Left kidney (tissue), 2 donors: ENCODE measurements around the gene PLXND1. TPM values are rescaled to one million over a fixed set of nuclear protein-coding genes. Genes with fewer than 3 reads are reported as not detected.

ENCODE experiments used
- DNase-seq: peaks from one replicate; pipeline ENCODE4 v3.0.0-alpha.2; 2013
- polyA plus RNA-seq: library from polyadenylated mRNA; unstranded; fragments of 120-200 nt; gene quantifications from one replicate; pipeline ENCODE4 v1.2.1, GENCODE V29; 2013; ENCODE audit not compliant: insufficient read length

The PLXND1 gene
- polyA plus RNA-seq, 1 donor: 147 TPM

DNA sequence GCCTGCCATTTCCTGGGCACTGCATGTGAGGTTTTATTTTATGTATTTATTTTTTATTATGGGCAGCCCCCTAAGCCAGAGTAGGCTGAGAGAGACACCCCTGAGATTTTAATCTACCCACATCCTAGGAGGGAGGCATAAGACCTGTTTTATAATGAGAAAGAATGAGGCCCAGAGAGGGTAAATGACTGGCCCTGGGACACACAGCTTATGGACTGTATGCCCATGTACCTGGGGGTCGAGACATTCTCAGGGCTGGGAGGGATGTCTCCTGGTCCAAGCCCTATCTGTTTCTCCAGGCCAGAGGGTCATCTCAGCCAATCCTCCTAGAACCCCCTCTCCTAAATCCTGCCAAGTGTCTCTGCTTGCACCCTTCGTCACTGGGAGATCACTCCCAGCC lies 6.1 kb downstream of the PLXND1 start:
- DNase-seq: no peak

GRCh38 chr3:129599607-129600006 lies 6.9 kb downstream of the PLXND1 start:
- no peak for DNase-seq

GRCh38 chr3:129599073-129599472 lies 7.4 kb downstream of the PLXND1 start:
- DNase-seq: no peak

GRCh38 chr3:129598484-129598883 lies 8.0 kb downstream of the PLXND1 start:
- no peak for DNase-seq

GRCh38 chr3:129598000-129598381 lies 8.5 kb downstream of the PLXND1 start:
- DNase-seq: no peak

DNA sequence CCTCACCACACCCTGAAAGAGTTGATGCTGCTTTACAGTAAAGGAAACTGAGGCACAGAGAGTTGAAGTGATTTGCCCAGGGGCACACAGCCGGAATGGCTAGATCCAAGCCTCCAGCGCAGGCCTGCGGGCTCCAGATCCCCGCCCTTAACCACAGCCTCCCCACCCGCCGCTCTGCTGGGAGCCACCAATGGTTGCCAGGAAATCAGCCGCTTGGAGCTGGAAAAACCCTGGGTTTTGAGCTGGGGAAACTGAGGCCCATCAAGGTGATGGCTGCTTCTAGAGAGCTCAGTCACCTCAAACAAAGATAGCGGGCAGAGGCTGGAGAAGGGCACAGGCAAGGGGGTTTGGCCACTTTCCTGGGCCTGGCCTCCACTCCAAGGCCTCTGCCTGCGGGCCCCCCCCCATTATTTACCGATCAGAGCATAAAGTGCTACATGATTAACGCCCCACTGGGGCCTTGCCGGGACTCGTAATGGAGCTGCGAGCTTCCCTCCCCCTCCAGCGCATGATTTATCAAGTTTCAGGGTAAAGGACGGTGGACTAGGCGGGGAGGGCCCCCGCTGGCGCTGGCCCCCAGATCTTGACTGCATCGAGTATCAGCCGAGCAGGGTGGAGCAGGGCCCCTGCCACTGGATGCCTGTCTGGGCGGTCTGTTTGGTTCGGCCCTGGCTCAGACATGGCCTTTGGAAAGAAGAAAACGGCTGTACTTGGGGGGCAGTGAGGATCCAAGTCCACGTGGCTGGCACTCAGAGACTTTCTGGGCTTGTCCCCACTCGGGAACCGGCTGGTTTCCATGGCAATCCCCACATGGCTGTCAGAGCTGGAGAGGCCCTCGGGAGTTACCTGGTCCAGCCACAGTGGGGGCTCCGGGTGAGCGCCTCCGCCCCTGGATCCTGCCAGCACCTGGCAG lies 9.1 kb downstream of the PLXND1 start:
- peak; percentile 69 for DNase-seq

DNA sequence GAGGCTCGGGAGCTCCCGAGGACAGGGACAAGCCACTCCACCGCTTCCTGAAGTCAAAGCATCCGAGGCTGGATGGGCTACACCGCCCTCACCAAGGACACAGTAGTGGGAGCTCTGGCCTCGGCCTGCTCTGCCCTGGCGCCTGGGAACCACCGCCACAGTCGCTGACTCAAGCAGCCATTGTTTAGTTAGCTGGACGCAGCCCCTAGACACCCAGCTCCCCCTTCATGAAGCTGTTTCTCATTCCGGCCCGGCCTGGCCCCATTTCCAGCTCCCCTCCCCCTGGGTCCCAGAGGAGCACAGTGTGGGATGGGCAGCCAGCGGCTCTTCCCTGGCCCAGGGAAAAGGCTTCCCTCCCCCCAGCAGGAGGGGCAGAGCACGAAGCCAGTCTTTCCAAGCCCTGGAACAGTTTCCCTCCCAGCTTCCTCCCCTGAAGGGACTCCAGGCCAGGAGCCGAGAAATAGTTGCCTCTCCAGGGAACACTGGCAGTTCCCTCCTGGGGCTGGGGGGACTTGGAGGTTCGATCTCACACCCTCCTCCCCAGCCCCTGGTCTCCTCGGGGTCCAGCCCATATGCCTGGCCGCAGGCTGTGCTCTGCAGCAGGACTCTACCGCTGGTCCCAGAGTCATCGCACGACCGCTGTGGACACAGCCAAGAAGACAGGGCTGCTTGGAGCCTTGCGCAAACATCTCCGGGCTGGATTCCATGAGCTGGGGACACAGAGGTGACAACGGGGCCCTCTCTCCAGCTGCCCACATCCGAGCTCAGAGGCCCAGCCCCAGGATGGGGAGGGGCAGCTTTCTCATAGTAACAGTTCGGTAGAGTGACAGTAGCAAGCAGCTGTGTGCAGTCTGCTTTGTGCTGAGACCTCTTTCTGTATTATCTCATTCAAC lies 10.0 kb downstream of the PLXND1 start:
- DNase-seq: peak; percentile 86

DNA sequence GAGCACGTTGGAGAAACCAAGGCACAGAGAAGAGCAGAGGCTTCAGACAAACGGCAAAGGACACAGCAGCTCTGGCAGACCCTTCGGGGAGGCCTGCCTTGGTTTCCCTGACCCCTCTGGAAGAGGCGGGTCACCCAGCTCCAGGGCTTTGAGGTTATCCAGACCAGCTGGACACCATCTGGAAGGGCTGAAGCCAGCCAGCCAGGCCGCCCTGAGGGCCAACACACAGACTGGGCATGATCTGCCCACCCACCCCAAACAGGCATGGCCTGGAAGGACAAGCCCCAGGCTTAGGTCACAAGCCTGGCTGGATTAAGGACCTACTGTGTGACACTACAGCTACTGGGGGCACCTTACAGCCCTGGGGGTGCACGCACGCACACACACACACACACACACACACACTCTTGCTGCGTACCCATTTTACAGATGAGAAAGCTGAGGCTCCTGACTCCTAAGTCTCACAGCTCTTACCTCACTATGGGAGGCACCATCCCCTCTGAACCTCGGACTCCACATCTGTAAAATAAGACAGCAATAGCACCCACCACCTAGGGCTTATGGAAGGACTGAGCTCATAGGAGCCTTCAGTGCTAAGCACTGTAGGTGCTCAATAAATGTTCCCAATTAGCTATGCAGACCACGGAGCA lies 10.8 kb downstream of the PLXND1 start:
- no peak for DNase-seq

DNA sequence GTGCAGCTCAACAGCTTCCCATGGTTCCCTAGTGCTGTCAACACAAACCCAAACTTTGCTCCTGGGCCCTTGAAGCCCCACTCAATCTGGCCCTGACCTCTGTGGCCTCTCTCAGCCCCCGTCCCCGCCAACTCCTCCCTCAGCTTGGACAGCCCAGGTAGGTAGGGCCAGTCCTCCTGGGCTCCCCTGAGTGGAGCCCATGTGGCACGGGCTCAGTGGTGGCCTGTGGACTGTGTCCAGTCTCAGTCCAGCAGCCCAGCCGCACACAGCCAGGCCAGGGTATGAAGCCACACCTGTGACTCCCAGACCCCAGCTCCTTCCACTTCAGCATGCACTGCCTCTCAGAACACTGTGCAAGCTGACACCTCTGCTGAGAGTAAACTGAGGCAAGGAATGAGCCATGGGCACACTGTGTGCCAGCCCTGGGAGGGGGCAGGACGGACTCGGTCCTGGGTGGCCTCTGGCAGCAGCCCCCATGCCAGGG lies 11.5 kb downstream of the PLXND1 start:
- DNase-seq: no peak

- no peak for DNase-seq
Observed at GRCh38 chr3:129594409-129594808, 12.1 kb downstream of the PLXND1 start.

GRCh38 chr3:129593595-129594339 lies 12.7 kb downstream of the PLXND1 start:
- no peak for DNase-seq

GRCh38 chr3:129593230-129593594 lies 13.3 kb downstream of the PLXND1 start:
- DNase-seq: no peak

- DNase-seq: peak; percentile 64
Observed at GRCh38 chr3:129592381-129593131, 13.9 kb downstream of the PLXND1 start.

DNA sequence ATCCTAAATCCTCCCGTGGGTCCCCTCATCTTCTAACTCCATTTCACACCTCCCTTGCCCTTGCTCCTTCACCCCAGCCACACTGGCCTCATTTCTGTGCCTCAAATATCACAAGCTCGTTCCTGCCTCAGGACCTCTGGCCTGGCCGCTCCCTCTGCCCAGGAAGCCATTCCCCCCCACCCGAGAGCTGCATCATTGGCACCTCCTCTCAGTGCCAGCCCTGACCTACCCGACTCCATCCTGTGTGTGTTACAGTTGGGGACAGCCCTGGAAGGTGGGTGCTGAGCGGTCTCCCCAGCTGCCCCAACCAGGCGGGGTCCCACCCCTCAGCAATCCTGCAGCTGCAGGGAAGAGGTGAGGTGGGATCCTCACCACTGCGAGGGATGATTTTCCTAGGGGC lies 14.5 kb downstream of the PLXND1 start:
- no peak for DNase-seq

- no peak for DNase-seq
Observed at GRCh38 chr3:129590215-129590614, 16.3 kb downstream of the PLXND1 start.

- no peak for DNase-seq
Observed at GRCh38 chr3:129587566-129588210, 18.8 kb downstream of the PLXND1 start.

GRCh38 chr3:129586746-129587430 lies 19.6 kb downstream of the PLXND1 start:
- no peak for DNase-seq

DNA sequence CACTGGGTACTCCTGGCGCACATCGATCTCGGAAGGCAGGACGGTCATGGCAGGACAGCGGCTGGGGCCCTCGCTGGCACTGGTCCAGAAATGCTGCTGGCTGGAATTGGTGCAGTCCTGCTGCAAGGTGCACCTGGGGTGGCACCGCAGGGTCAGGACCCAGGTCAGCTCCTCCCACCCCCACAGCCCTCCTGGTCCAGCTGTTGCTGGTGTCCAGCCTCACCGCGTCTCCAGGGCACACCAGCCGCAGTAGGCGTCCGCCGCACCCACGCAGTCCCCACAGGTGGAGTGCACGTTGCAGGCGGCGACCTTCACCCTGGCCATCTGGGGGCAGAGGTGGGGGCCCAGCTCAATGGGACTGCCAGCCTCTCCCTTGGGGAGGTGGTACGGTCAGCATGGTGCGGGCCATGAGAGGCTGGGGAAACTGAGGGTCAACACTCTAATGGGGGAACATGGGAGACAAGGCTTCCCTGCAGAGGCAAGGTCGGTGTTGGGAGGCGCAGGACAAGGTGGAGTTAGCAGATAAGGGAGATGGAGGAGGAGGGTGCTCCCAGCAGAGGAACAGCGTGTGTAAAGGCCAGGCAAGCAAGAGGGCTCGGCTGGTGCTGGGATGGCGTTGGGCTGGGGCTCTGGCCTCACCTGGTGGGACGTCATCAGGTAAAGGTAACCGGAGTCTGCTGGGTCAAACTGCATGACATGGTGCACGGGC lies 20.4 kb downstream of the PLXND1 start:
- no peak for DNase-seq

DNA sequence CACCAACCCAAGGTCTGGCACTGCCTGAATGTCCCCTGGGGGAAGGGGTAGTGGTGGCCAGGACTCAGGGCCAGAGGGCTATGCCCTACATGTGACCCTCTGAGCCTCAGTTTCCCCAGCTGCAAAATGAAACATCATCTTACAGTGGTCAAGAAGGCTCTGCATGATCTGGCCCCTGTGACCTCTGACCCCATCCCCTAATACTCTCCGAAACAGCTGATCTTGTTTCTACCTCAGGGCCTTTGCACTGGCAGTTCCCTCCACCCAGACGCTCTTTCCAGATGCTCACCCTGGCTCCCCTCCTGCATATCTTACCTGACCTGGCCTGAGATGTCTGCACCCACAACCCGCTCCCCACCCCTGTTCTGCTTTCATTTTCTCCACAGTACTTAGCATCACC lies 21.8 kb downstream of the PLXND1 start:
- DNase-seq: no peak
